NAMALWA (cell line): ENCODE measurements around the gene PPP1R18.
"Not testable (repeated sequence)": the region's sequence is repeated elsewhere in the genome, so short reads cannot be mapped to it uniquely, and the experiment has no call there.

Experiments used
- DNase-seq: peaks from one replicate; pipeline ENCODE4 v3.0.0-alpha.2; 2015; ENCODE audit warnings: low spot score

PPP1R18 gene

GRCh38 chr6:30686009-30686907 is at the start of gene PPP1R18:
Gene PPP1R18 (minus strand): TSS chr6:30686645. CDS start chr6:30686018, 627 bp downstream.
- peak; percentile 71 for DNase-seq

GRCh38 chr6:30735668-30736314 is 49.3 kb upstream of the PPP1R18 start:
- peak; percentile 35 for DNase-seq

GRCh38 chr6:30732237-30732943 is 45.9 kb upstream of the PPP1R18 start:
- no peak for DNase-seq

GRCh38 chr6:30730601-30731435 is 44.4 kb upstream of the PPP1R18 start:
- peak; percentile 85 for DNase-seq

- peak; percentile 46 for DNase-seq
Observed at GRCh38 chr6:30727920-30728553, 41.6 kb upstream of the PPP1R18 start.

GRCh38 chr6:30726506-30727413 is 40.3 kb upstream of the PPP1R18 start:
- no peak for DNase-seq

- DNase-seq: peak; percentile 36
Observed at GRCh38 chr6:30725713-30726505, 39.5 kb upstream of the PPP1R18 start.

- DNase-seq: no peak
Observed at GRCh38 chr6:30724906-30725667, 38.6 kb upstream of the PPP1R18 start.

GRCh38 chr6:30723843-30724741 is 37.6 kb upstream of the PPP1R18 start:
- not testable (repeated sequence) for DNase-seq

- DNase-seq: not testable (repeated sequence)
Observed at GRCh38 chr6:30723159-30723842, 36.9 kb upstream of the PPP1R18 start.

- peak; percentile 83 for DNase-seq
Observed at GRCh38 chr6:30722280-30723112, 36.1 kb upstream of the PPP1R18 start.

GRCh38 chr6:30722025-30722279 is 35.5 kb upstream of the PPP1R18 start:
- not testable (repeated sequence) for DNase-seq

GRCh38 chr6:30721198-30722024 is 35.0 kb upstream of the PPP1R18 start:
- peak; percentile 92 for DNase-seq

GRCh38 chr6:30720738-30721197 is 34.3 kb upstream of the PPP1R18 start:
- peak; percentile 88 for DNase-seq
